ENCODE data around the gene GSS. TPM values are rescaled to one million over a fixed set of nuclear protein-coding genes. Genes with fewer than 3 reads are reported as not detected.
A peak's percentile ranks its signal among the peaks of the same experiment; 100 is the strongest.

Gene GSS
- total and polyA plus RNA-seq, 8 donors, result 18.1 to 199 (median 43.7) TPM

DNA sequence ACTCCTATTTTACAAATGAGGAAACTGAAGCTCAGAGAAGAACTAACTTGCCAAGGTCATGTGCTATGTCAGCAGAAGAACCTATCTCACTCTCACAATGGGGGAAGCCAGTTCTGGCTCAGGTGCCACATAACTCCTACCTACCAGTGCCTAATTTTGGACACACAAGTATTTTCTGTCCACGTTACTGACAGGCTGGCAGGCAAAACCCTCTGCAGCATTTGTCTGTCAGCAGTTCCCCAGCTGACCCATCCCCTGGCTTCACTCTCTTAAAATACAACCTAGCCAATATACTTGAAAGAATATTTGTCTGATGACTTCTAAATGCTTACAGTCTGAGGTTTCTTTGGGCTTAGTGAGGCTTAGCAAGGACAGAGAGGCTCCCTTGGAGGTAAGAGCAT, 15.5 kb downstream of the GSS start:
- Histone ChIP-seq H3K4me3 (no peak overlapping the region), H3K9me3 (no peaks in the 10 kb centered on the region), H3K27me3 (no peaks in the 10 kb centered on the region), H3K27ac (peak overlapping the region in 3 of 5 donors; percentile 14 to 61 (median 38)), H3K36me3 (peaks cover 21 to 69% (median 56%) of the 10 kb centered on the region in 4 donors), H3K4me1 (peaks cover 18 to 55% (median 35%) of the 10 kb centered on the region in 4 donors)
- intact Hi-C loops (cut with DNase I; ENCODE audit: low total_unique reads), result no loop called here
- no peak for TF ChIP-seq POLR2A (IDR thresholded peaks at IDR 0.05)
- no peak for DNase-seq
- 50 to 85% (median 75%) methylated on average over 1 of the region's 1 CpG for WGBS, 5 donors

GRCh38 chr20:34938466-34939163, 17.0 kb downstream of the GSS start:
- no peak overlapping the region for H3K4me3 ChIP-seq
- peaks cover 18 to 54% (median 30%) of the 10 kb centered on the region in 4 donors for H3K4me1 ChIP-seq
- WGBS, 5 donors, result 38 to 60% (median 46%) methylated on average over 14 of the region's 14 CpGs
- peak overlapping the region; percentile 61 to 79 (median 79) for H3K27ac ChIP-seq
- H3K9me3 ChIP-seq, result no peaks in the 10 kb centered on the region
- H3K36me3 ChIP-seq, result peaks cover 21 to 67% (median 54%) of the 10 kb centered on the region in 4 donors
- no peaks in the 10 kb centered on the region for H3K27me3 ChIP-seq
- DNase-seq, result peak; percentile 61 to 91
- no peak for TF ChIP-seq EP300 (IDR thresholded peaks at IDR 0.05)
- TF ChIP-seq POLR2AphosphoS5 (IDR thresholded peaks at IDR 0.05), result peak; percentile 6 to 73 (median 24)
- TF ChIP-seq CTCF (IDR thresholded peaks at IDR 0.05), result no peak
- no peak for TF ChIP-seq POLR2A (IDR thresholded peaks at IDR 0.05)
- intact Hi-C loops (cut with DNase I; ENCODE audit: low total_unique reads), result no loop called here

DNA sequence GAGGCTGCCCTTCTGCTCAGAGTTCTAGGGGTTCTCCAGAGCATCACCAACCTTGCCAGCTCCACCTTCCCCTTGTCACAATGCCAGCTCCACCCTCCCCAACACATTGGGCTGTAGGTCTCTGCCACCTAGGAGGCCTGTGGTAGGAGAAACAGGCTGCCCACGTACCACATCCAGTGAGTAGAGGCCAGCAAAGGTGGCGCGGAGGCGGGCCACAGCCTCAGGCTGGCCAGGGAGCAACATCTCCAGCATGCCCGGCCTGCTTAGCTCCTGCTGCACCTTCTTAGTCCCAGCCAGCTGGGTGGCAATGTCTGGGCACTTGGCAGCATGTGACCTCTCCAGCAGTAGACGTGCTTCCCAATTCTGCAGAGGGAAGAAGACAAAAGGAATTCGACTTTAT, 23.8 kb downstream of the GSS start:
- no peak for DNase-seq
- intact Hi-C loops (cut with DNase I; ENCODE audit: low total_unique reads), result no loop called here
- no peak for TF ChIP-seq CTCF (IDR thresholded peaks at IDR 0.05)
- WGBS, 5 donors, result 64 to 88% (median 75%) methylated on average over 6 to 7 of the region's 7 CpGs
- no peaks in the 10 kb centered on the region for H3K27me3 ChIP-seq
- H3K4me1 ChIP-seq, result peaks cover 0 to 18% (median 7%) of the 10 kb centered on the region in 4 donors
- H3K36me3 ChIP-seq, result peaks cover 27 to 95% (median 83%) of the 10 kb centered on the region in 4 donors
- H3K4me3 ChIP-seq, result no peak overlapping the region
- no peak overlapping the region for H3K27ac ChIP-seq
- no peaks in the 10 kb centered on the region for H3K9me3 ChIP-seq

DNA sequence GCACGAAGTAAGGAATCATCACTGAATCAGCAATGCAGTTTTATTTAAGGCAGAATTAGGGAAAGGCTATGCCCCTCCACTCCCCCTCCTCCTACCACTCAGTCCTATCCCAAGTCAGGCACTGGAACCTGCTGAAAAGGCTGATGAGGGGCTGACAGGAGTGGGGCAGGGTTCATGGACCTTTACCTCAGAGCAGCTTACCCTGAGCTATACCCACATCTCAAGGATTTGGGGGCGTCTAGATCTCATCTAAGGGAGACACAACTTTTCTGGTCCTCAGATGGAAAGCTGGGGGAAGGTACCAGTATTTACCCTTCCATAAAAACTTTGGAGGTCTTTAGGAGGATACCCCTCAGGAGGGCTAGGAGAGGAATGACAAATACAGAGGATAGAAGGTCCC, 27.2 kb downstream of the GSS start:
- TF ChIP-seq POLR2A (IDR thresholded peaks at IDR 0.05), result no peak
- TF ChIP-seq CTCF (IDR thresholded peaks at IDR 0.05), result no peak
- no peak for TF ChIP-seq EP300 (IDR thresholded peaks at IDR 0.05)

GRCh38 chr20:34927736-34928135, 27.9 kb downstream of the GSS start:
- no peaks in the 10 kb centered on the region for H3K9me3 ChIP-seq
- 100% methylated on average over 1 of the region's 1 CpG for WGBS, 5 donors
- no peak overlapping the region for H3K4me3 ChIP-seq
- H3K36me3 ChIP-seq, result peaks cover 59 to 97% (median 96%) of the 10 kb centered on the region in 4 donors
- H3K27me3 ChIP-seq, result no peaks in the 10 kb centered on the region
- peak overlapping the region in 1 of 5 donors; percentile 29 for H3K27ac ChIP-seq
- intact Hi-C loops (cut with DNase I; ENCODE audit: low total_unique reads), result no loop called here
- H3K4me1 ChIP-seq, result peaks cover 0 to 8% (median 3%) of the 10 kb centered on the region in 4 donors
- TF ChIP-seq CTCF (IDR thresholded peaks at IDR 0.05), result no peak
- TF ChIP-seq POLR2A (IDR thresholded peaks at IDR 0.05), result no peak
- no peak for TF ChIP-seq EP300 (IDR thresholded peaks at IDR 0.05)
- no peak for TF ChIP-seq POLR2AphosphoS5 (IDR thresholded peaks at IDR 0.05)
- DNase-seq, result no peak

More for the DNA sequence above, 27.2 kb downstream of the GSS start:
- Histone ChIP-seq H3K27ac (no peak overlapping the region), H3K36me3 (peaks cover 57 to 99% (median 94%) of the 10 kb centered on the region in 4 donors), H3K9me3 (no peaks in the 10 kb centered on the region), H3K4me3 (no peak overlapping the region), H3K4me1 (peaks cover 0 to 1% (median under 1%) of the 10 kb centered on the region in 4 donors), H3K27me3 (no peaks in the 10 kb centered on the region)
- WGBS, 5 donors, result 85 to 99% (median 92%) methylated on average over 2 of the region's 2 CpGs
- intact Hi-C loops (cut with DNase I; ENCODE audit: low total_unique reads), result no loop called here
- no peak for DNase-seq

All from stomach (tissue), 9 donors.